T-cell (primary cell): ENCODE data around the gene ENG. TPM values are rescaled to one million over a fixed set of nuclear protein-coding genes. Genes with fewer than 3 reads are reported as not detected.
A peak's percentile ranks its signal among the peaks of the same experiment; 100 is the strongest.

ENCODE experiments used
- ATAC-seq, 4 experiments: fragments of 200-7000 bp in 3 of 4; fragments of 150-1000 bp in 1 of 4; cut with Tn5 transposase; replicated peaks in 1 of 4; 1 replicate in 3 of 4; 2 replicates in 1 of 4; pipeline ENCODE4 v1.10.0; 2021; ENCODE audit warnings: moderate library complexity in 3 of 4, mild to moderate bottlenecking in 2 of 4, moderate number of reproducible peaks in 1 of 4
- CTCF ChIA-PET, 2 donors: fragments of 300-600 bp; sonication (Branson Sonifier 250); formaldehyde crosslinking; loops; one replicate each; lab custom pipeline; 2022; ENCODE audit warnings: antibody characterized with exemption in 2 of 2; lab: Charles Lee
- POLR2A ChIA-PET, 2 donors: fragments of 300-600 bp; sonication (Branson Sonifier 250); formaldehyde crosslinking; loops; one replicate each; lab custom pipeline; 2022; ENCODE audit warnings: antibody characterized with exemption in 2 of 2; lab: Charles Lee
- DNase-seq, 35 experiments: peaks; one replicate each; pipeline versions ENCODE4 v3.0.0 to v3.0.0-alpha.2; 2013 to 2023
- H3K27ac ChIP-seq: one replicate; pipeline ENCODE4 v1.5.1; 2013; ENCODE audit warnings: low read length
- H3K27me3 ChIP-seq, 2 experiments: replicated peaks in 1 of 2; 1 replicate in 1 of 2; 2 replicates in 1 of 2; pipeline versions ENCODE4 v1.6.1 to v1.7.0; 2013; ENCODE audit warnings: low read length in 1 of 2, mixed read lengths in 1 of 2; ENCODE audit not compliant: control insufficient read depth in 2 of 2, insufficient read depth in 2 of 2; ENCODE audit errors: extremely low read depth in 1 of 2
- H3K36me3 ChIP-seq, 2 donors: 1 replicate in 1 of 2; 2 replicates in 1 of 2; pipeline versions ENCODE4 v1.6.1 to v1.7.0; 2013; ENCODE audit warnings: low read length in 1 of 2; ENCODE audit not compliant: control insufficient read depth in 2 of 2, insufficient read depth in 1 of 2; ENCODE audit errors: extremely low read depth in 1 of 2
- H3K4me1 ChIP-seq, 2 experiments: 1 replicate in 1 of 2; 2 replicates in 1 of 2; pipeline versions ENCODE4 v1.6.1 to v1.7.0; 2013; ENCODE audit warnings: low read length in 2 of 2, mixed read lengths in 1 of 2; ENCODE audit not compliant: insufficient read depth in 2 of 2, control insufficient read depth in 1 of 2; ENCODE audit errors: extremely low read depth in 1 of 2
- H3K4me3 ChIP-seq, 2 donors: 1 replicate in 1 of 2; 2 replicates in 1 of 2; pipeline versions ENCODE4 v1.5.1 to v1.7.0; 2013; ENCODE audit warnings: mild to moderate bottlenecking in 2 of 2, low read length in 1 of 2, moderate library complexity in 1 of 2; ENCODE audit not compliant: control insufficient read depth in 1 of 2; ENCODE audit errors: extremely low read depth in 1 of 2
- H3K9me3 ChIP-seq: 2 replicates; pipeline ENCODE4 v1.7.0; 2013
- H3K27ac Mint-ChIP-seq, 2 donors: one replicate each; pipeline ENCODE4 v1.8.0; 2020 to 2021; ENCODE audit warnings: mild to moderate bottlenecking in 2 of 2, mixed read lengths in 2 of 2
- H3K27me3 Mint-ChIP-seq, 2 donors: one replicate each; pipeline ENCODE4 v1.8.0; 2021 to 2022; ENCODE audit warnings: mixed read lengths in 2 of 2
- H3K36me3 Mint-ChIP-seq: one replicate; pipeline ENCODE4 v1.8.0; 2021; ENCODE audit warnings: mixed read lengths
- H3K4me1 Mint-ChIP-seq, 3 donors: one replicate each; pipeline ENCODE4 v1.8.0; 2020 to 2022; ENCODE audit warnings: mixed read lengths in 3 of 3, mild to moderate bottlenecking in 1 of 3
- H3K4me3 Mint-ChIP-seq, 3 donors: one replicate each; pipeline ENCODE4 v1.8.0; 2020 to 2022; ENCODE audit warnings: mild to moderate bottlenecking in 3 of 3, mixed read lengths in 3 of 3, moderate library complexity in 3 of 3
- H3K9me3 Mint-ChIP-seq, 3 donors: one replicate each; pipeline ENCODE4 v1.8.0; 2020 to 2022; ENCODE audit warnings: mixed read lengths in 3 of 3
- WGBS: methylation state at CpG from one replicate; pipeline ENCODE4 v1.1.5; 2013; ENCODE audit warnings: missing lambda C conversion rate; ENCODE audit not compliant: insufficient coverage; 5-methylcytosine and 5-hydroxymethylcytosine counted together
- total RNA-seq, 35 experiments: library from RNA in 6 of 35; stranded (reverse) in 6 of 35; fragments of 120-200 nt in 1 of 35; gene quantifications; one replicate each; pipeline versions ENCODE4 v1.2.1 to v1.2.4 and lab custom pipeline; 2013 to 2026

The ENG gene
- total RNA-seq, 5 donors from 2014 or later (not counting 1 experiment from before 2014, with no cell fraction given) = 6.8 to 16.7 (median 8.8) TPM

GRCh38 chr9:127855522-127855921 lies 1.1 kb upstream of the ENG start:
- Histone ChIP-seq H3K27ac (no peak overlapping the region), H3K36me3 (no peaks in the 10 kb centered on the region), H3K9me3 (no peaks in the 10 kb centered on the region), H3K27me3 (no peaks in the 10 kb centered on the region), H3K4me1 (peaks cover 2 to 57% of the 10 kb centered on the region in 2 experiments), H3K4me3 (no peak overlapping the region)
- ATAC-seq (no peak), DNase-seq (no peak)
- Mint-ChIP-seq H3K27ac (peak overlapping the region; percentile 57 to 87), H3K4me1 (peaks cover 29 to 46% (median 32%) of the 10 kb centered on the region in 3 donors), H3K9me3 (peaks cover 0 to 2% (median 1%) of the 10 kb centered on the region in 3 donors), H3K4me3 (peak overlapping the region; percentile 36 to 93 (median 47)), H3K36me3 (peaks cover 4% of the 10 kb centered on the region), H3K27me3 (no peaks in the 10 kb centered on the region)
- ChIA-PET CTCF (no interaction called here), POLR2A (interaction anchor here in 1 of 2 donors (0.6 kb wide), 1 partner anchor 85 kb away, joined by 4 read pairs; no protein-coding TSS in a partner anchor)
- WGBS = 94% methylated on average over 5 of the region's 5 CpGs

GRCh38 chr9:127854960-127855359 lies 502 bp upstream of the ENG start:
- Histone ChIP-seq H3K27me3 (no peaks in the 10 kb centered on the region), H3K9me3 (no peaks in the 10 kb centered on the region), H3K4me1 (peaks cover 2 to 52% of the 10 kb centered on the region in 2 experiments), H3K36me3 (no peaks in the 10 kb centered on the region), H3K4me3 (peak overlapping the region in 1 of 2 donors; percentile 57), H3K27ac (peak overlapping the region; percentile 51)
- Mint-ChIP-seq H3K36me3 (peaks cover 7% of the 10 kb centered on the region), H3K27me3 (no peaks in the 10 kb centered on the region), H3K4me3 (peak overlapping the region; percentile 36 to 93 (median 47)), H3K27ac (peak overlapping the region; percentile 49 to 68), H3K4me1 (peaks cover 28 to 42% (median 32%) of the 10 kb centered on the region in 3 donors), H3K9me3 (peaks cover 0 to 3% (median 3%) of the 10 kb centered on the region in 3 donors)
- 60% methylated on average over 5 of the region's 11 CpGs for WGBS
- ATAC-seq = no peak
- ChIA-PET CTCF (no interaction called here), POLR2A (interaction anchor here (0.6 kb wide), 3 partner anchors 12 to 84 kb away, joined by 4 to 7 read pairs (median 7); no protein-coding TSS in a partner anchor)
- DNase-seq = no peak

- peak overlapping the region; percentile 55 to 57 for H3K4me3 ChIP-seq
- H3K27me3 ChIP-seq = no peaks in the 10 kb centered on the region
- DNase-seq (peak in 1 of 35 experiments; percentile 11), ATAC-seq (peak; percentile 30 to 49 (median 32))
- Mint-ChIP-seq H3K27ac (peak overlapping the region; percentile 90 to 93), H3K4me1 (peaks cover 25 to 39% (median 28%) of the 10 kb centered on the region in 3 donors), H3K27me3 (no peaks in the 10 kb centered on the region), H3K4me3 (peak overlapping the region; percentile 76 to 93 (median 87)), H3K9me3 (peaks cover 11 to 14% (median 11%) of the 10 kb centered on the region in 3 donors), H3K36me3 (peaks cover 17% of the 10 kb centered on the region)
- peak overlapping the region; percentile 37 for H3K27ac ChIP-seq
- peaks cover 2 to 52% of the 10 kb centered on the region in 2 experiments for H3K4me1 ChIP-seq
- peaks cover 0 to 4% of the 10 kb centered on the region in 2 donors for H3K36me3 ChIP-seq
- CTCF ChIA-PET = no interaction called here
- 34% methylated on average over 7 of the region's 13 CpGs for WGBS
- no peaks in the 10 kb centered on the region for H3K9me3 ChIP-seq
- POLR2A ChIA-PET = no interaction called here
These were observed 910 bp downstream of the ENG start for GRCh38 chr9:127853312-127854183.

- ATAC-seq (no peak), DNase-seq (no peak)
- Histone ChIP-seq H3K4me1 (peaks cover 2 to 47% of the 10 kb centered on the region in 2 experiments), H3K27ac (no peak overlapping the region), H3K9me3 (no peaks in the 10 kb centered on the region), H3K36me3 (peaks cover 0 to 4% of the 10 kb centered on the region in 2 donors), H3K4me3 (no peak overlapping the region), H3K27me3 (no peaks in the 10 kb centered on the region)
- Mint-ChIP-seq H3K4me3 (peak overlapping the region; percentile 9 to 93 (median 59)), H3K27ac (peak overlapping the region; percentile 44 to 49), H3K27me3 (no peaks in the 10 kb centered on the region), H3K4me1 (peaks cover 25 to 36% (median 28%) of the 10 kb centered on the region in 3 donors), H3K36me3 (peaks cover 19% of the 10 kb centered on the region), H3K9me3 (peaks cover 12 to 16% (median 12%) of the 10 kb centered on the region in 3 donors)
- CTCF ChIA-PET = no interaction called here
- POLR2A ChIA-PET = no interaction called here
- WGBS = 94% methylated on average over 3 of the region's 9 CpGs
These were observed 1.6 kb downstream of the ENG start for GRCh38 chr9:127852829-127853228.

- no peaks in the 10 kb centered on the region for H3K27me3 Mint-ChIP-seq
- peaks cover 19% of the 10 kb centered on the region for H3K36me3 Mint-ChIP-seq
- H3K4me3 Mint-ChIP-seq = no peak overlapping the region
- Histone ChIP-seq H3K36me3 (peaks cover 0 to 4% of the 10 kb centered on the region in 2 donors), H3K27ac (no peak overlapping the region), H3K27me3 (no peaks in the 10 kb centered on the region), H3K9me3 (no peaks in the 10 kb centered on the region), H3K4me3 (no peak overlapping the region), H3K4me1 (peaks cover 2 to 28% of the 10 kb centered on the region in 2 experiments)
- H3K4me1 Mint-ChIP-seq = peaks cover 18 to 27% (median 19%) of the 10 kb centered on the region in 3 donors
- DNase-seq (no peak), ATAC-seq (no peak)
- CTCF ChIA-PET = no interaction called here
- WGBS = 93% methylated on average over 3 of the region's 17 CpGs
- H3K9me3 Mint-ChIP-seq = peaks cover 12 to 16% (median 12%) of the 10 kb centered on the region in 3 donors
- POLR2A ChIA-PET = no interaction called here
- peak overlapping the region in 1 of 2 donors; percentile 28 for H3K27ac Mint-ChIP-seq
These were observed 4.1 kb downstream of the ENG start for GRCh38 chr9:127850286-127850830.
